GM12891 (cell line): ENCODE results near the gene LYRM9.

ENCODE experiments used
- POLR2A ChIP-seq: IDR thresholded peaks from 2 replicates; pipeline ENCODE4 v1.6.1; 2011; ENCODE audit warnings: low read depth, low read length, control low read depth
- SPI1 ChIP-seq: IDR thresholded peaks from 2 replicates; pipeline ENCODE4 v1.6.1; 2011; ENCODE audit warnings: low read depth, low read length, control low read depth
- TAF1 ChIP-seq: IDR thresholded peaks from 2 replicates; pipeline ENCODE4 v1.6.1; 2011; ENCODE audit warnings: low read depth, low read length, control low read depth

DNA sequence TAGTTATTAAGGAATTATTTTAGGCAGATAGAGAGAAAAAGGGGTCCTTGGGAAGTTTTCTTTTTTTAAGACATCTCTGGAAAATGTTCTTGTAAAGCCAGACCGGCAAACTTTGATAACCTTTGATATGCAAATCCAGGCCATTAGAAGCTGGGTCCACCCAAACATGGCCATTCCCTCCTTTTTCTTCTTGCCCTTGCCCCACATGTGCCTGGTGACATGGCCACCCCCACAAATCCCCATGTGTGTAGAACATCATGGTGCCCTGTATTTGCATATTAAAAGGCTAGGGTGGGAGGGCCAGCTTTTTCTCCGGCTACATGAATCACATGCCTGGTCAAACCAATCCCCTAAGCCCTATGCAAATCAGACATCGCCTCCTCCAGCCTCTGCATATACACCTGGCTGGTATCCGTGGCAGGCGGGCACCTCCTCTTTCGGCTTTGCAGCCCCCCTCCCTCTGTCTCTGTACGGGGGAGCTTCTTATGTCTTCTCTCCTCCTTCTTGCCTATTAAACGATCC, 43.9 kb upstream of the LYRM9 start:
- TF ChIP-seq TAF1 (no peak), POLR2A (no peak), SPI1 (no peak)
